ENCODE measurements around the gene RBM33.

- TF ChIP-seq HDAC1 (CRISPR knock-in tag; IDR thresholded peaks at IDR 0.05), result no peak
- TF ChIP-seq, protein P1, sequence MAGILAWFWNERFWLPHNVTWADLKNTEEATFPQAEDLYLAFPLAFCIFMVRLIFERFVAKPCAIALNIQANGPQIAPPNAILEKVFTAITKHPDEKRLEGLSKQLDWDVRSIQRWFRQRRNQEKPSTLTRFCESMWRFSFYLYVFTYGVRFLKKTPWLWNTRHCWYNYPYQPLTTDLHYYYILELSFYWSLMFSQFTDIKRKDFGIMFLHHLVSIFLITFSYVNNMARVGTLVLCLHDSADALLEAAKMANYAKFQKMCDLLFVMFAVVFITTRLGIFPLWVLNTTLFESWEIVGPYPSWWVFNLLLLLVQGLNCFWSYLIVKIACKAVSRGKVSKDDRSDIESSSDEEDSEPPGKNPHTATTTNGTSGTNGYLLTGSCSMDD (CRISPR knock-in tag; IDR thresholded peaks at IDR 0.05), result no peak
- no peak for TF ChIP-seq EZH2 (conservative IDR thresholded peaks at IDR 0.05; ENCODE audit: low read depth, low read length)
- no peak for TF ChIP-seq ETV5 (CRISPR knock-in tag; IDR thresholded peaks at IDR 0.05; ENCODE audit: borderline replicate concordance)
- TF ChIP-seq ZSCAN20 (CRISPR knock-in tag; IDR thresholded peaks at IDR 0.05; ENCODE audit: borderline replicate concordance), result no peak
- no peak for TF ChIP-seq TCF7 (IDR thresholded peaks at IDR 0.05; ENCODE audit: low read depth)
- no peak for TF ChIP-seq HMG20B (CRISPR knock-in tag; conservative IDR thresholded peaks at IDR 0.05)
- no peak for TF ChIP-seq ZNF407 (CRISPR knock-in tag; IDR thresholded peaks at IDR 0.05; ENCODE audit: not compliant biosample characterization)
- TF ChIP-seq, protein P2, sequence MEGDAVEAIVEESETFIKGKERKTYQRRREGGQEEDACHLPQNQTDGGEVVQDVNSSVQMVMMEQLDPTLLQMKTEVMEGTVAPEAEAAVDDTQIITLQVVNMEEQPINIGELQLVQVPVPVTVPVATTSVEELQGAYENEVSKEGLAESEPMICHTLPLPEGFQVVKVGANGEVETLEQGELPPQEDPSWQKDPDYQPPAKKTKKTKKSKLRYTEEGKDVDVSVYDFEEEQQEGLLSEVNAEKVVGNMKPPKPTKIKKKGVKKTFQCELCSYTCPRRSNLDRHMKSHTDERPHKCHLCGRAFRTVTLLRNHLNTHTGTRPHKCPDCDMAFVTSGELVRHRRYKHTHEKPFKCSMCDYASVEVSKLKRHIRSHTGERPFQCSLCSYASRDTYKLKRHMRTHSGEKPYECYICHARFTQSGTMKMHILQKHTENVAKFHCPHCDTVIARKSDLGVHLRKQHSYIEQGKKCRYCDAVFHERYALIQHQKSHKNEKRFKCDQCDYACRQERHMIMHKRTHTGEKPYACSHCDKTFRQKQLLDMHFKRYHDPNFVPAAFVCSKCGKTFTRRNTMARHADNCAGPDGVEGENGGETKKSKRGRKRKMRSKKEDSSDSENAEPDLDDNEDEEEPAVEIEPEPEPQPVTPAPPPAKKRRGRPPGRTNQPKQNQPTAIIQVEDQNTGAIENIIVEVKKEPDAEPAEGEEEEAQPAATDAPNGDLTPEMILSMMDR (CRISPR knock-in tag; IDR thresholded peaks at IDR 0.05), result no peak
- TF ChIP-seq ATF3 (CRISPR knock-in tag; IDR thresholded peaks at IDR 0.05), result no peak
- TF ChIP-seq SMAD3 (CRISPR knock-in tag; IDR thresholded peaks at IDR 0.05), result no peak
- no peak for TF ChIP-seq SNAPC2 (CRISPR knock-in tag; IDR thresholded peaks at IDR 0.05)
- no peak for TF ChIP-seq POLR2A (IDR thresholded peaks at IDR 0.05; ENCODE audit: insufficient read depth in 1 of 2, low read depth in 2 of 2, low read length in 2 of 2)
- TF ChIP-seq HOXD1 (CRISPR knock-in tag; IDR thresholded peaks at IDR 0.05), result no peak
Observed at GRCh38 chr7:155811560-155811894, 167.1 kb downstream of the RBM33 start.
